Natural killer cell (primary cell): ENCODE measurements around the gene RAPGEF4. TPM values are rescaled to one million over a fixed set of nuclear protein-coding genes. Genes with fewer than 3 reads are reported as not detected.
"Not testable (repeated sequence)": the region's sequence is repeated elsewhere in the genome, so short reads cannot be mapped to it uniquely, and the experiment has no call there.

Experiments
- ATAC-seq, 3 donors: fragments of 150-1000 bp in 2 of 3; fragments of 200-7000 bp in 1 of 3; cut with Tn5 transposase; 1 replicate in 1 of 3; 2 replicates in 2 of 3; pipeline ENCODE4 v1.10.0; 2021; ENCODE audit warnings: mild to moderate bottlenecking in 2 of 3, moderate library complexity in 2 of 3
- DNase-seq, 2 donors: peaks; one replicate each; pipeline versions ENCODE4 v3.0.0 to v3.0.0-alpha.2; 2013 to 2021; ENCODE audit warnings: mixed read lengths in 1 of 2
- H3K27ac ChIP-seq: one replicate; pipeline ENCODE4 v1.5.1; 2013; ENCODE audit warnings: mild to moderate bottlenecking, low read length
- H3K27me3 ChIP-seq: one replicate; pipeline ENCODE4 v1.6.1; 2013; ENCODE audit warnings: low read length; ENCODE audit not compliant: control insufficient read depth, insufficient read depth
- H3K36me3 ChIP-seq: one replicate; pipeline ENCODE4 v1.6.1; 2013; ENCODE audit warnings: low read length; ENCODE audit not compliant: control insufficient read depth, insufficient read depth
- H3K4me1 ChIP-seq: one replicate; pipeline ENCODE4 v1.6.1; 2013; ENCODE audit warnings: low read length; ENCODE audit not compliant: control insufficient read depth, insufficient read depth
- H3K4me3 ChIP-seq: one replicate; pipeline ENCODE4 v1.5.1; 2013; ENCODE audit warnings: low read length
- H3K9me3 ChIP-seq: one replicate; pipeline ENCODE4 v1.6.1; 2013; ENCODE audit warnings: low read length; ENCODE audit not compliant: control insufficient read depth, insufficient read depth
- H3K27ac Mint-ChIP-seq, 2 donors: one replicate each; pipeline ENCODE4 v1.8.0; 2022; ENCODE audit warnings: mild to moderate bottlenecking in 2 of 2, mixed read lengths in 2 of 2, moderate library complexity in 1 of 2
- H3K27me3 Mint-ChIP-seq, 2 donors: one replicate each; pipeline ENCODE4 v1.8.0; 2022; ENCODE audit warnings: low read depth in 2 of 2, mixed read lengths in 2 of 2
- H3K36me3 Mint-ChIP-seq: one replicate; pipeline ENCODE4 v1.8.0; 2022; ENCODE audit warnings: mixed read lengths
- H3K4me1 Mint-ChIP-seq, 2 donors: one replicate each; pipeline ENCODE4 v1.8.0; 2022; ENCODE audit warnings: mixed read lengths in 2 of 2
- H3K4me3 Mint-ChIP-seq: one replicate; pipeline ENCODE4 v1.8.0; 2022; ENCODE audit warnings: mild to moderate bottlenecking, moderate library complexity, mixed read lengths
- H3K9me3 Mint-ChIP-seq, 2 donors: one replicate each; pipeline ENCODE4 v1.8.0; 2022; ENCODE audit warnings: mixed read lengths in 2 of 2
- CTCF ChIP-seq: fragments of 200-600 bp; IDR thresholded peaks from one replicate; pipeline ENCODE4 v1.8.0; 2022; ENCODE audit warnings: antibody characterized with exemption
- WGBS: methylation state at CpG from one replicate; pipeline ENCODE4 v1.1.7; 2013; ENCODE audit warnings: missing lambda C conversion rate; ENCODE audit not compliant: insufficient coverage; 5-methylcytosine and 5-hydroxymethylcytosine counted together
- intact Hi-C: fragments of 100-400 bp; cut with micrococcal nuclease; formaldehyde crosslinking; loops from one replicate; pipeline ENCODE4 v1.14.2; 2022
- total RNA-seq, 4 donors: library from RNA; stranded (reverse); fragments of 120-200 nt in 1 of 4; gene quantifications; one replicate each; pipeline versions ENCODE4 v1.2.3 to v1.2.4, GENCODE V29; 2013 to 2022

The RAPGEF4 gene
- total RNA-seq, 3 donors from 2014 or later (not counting 1 experiment from before 2014, with no cell fraction given): 0.50 TPM; not detected in 2

GRCh38 chr2:173034143-173034542 is 298.5 kb downstream of the RAPGEF4 start:
- Histone ChIP-seq H3K9me3 (no peaks in the 10 kb centered on the region), H3K4me1 (no peaks in the 10 kb centered on the region), H3K4me3 (no peak overlapping the region), H3K36me3 (no peaks in the 10 kb centered on the region), H3K27ac (no peak overlapping the region), H3K27me3 (no peaks in the 10 kb centered on the region)
- ATAC-seq: no peak
- Mint-ChIP-seq H3K27me3 (peaks cover 15 to 26% of the 10 kb centered on the region in 2 donors), H3K27ac (no peak overlapping the region), H3K4me3 (no peak overlapping the region), H3K4me1 (no peaks in the 10 kb centered on the region), H3K36me3 (no peaks in the 10 kb centered on the region), H3K9me3 (no peaks in the 10 kb centered on the region)
- DNase-seq: no peak
- intact Hi-C loops: no loop called here
- 92% methylated on average over 6 of the region's 7 CpGs for WGBS
- TF ChIP-seq CTCF: no peak

GRCh38 chr2:173037245-173038120 is 301.8 kb downstream of the RAPGEF4 start:
- Histone ChIP-seq H3K36me3 (no peaks in the 10 kb centered on the region), H3K4me3 (no peak overlapping the region), H3K9me3 (no peaks in the 10 kb centered on the region), H3K4me1 (no peaks in the 10 kb centered on the region), H3K27me3 (no peaks in the 10 kb centered on the region), H3K27ac (no peak overlapping the region)
- Mint-ChIP-seq H3K4me1 (no peaks in the 10 kb centered on the region), H3K9me3 (no peaks in the 10 kb centered on the region), H3K27ac (no peak overlapping the region), H3K4me3 (no peak overlapping the region), H3K36me3 (no peaks in the 10 kb centered on the region), H3K27me3 (peaks cover 4 to 6% of the 10 kb centered on the region in 2 donors)
- WGBS: 97% methylated on average over 12 of the region's 12 CpGs
- TF ChIP-seq CTCF: no peak
- ATAC-seq (no peak), DNase-seq (no peak)
- intact Hi-C loops: no loop called here

GRCh38 chr2:173038257-173038656 is 302.6 kb downstream of the RAPGEF4 start:
- H3K9me3 ChIP-seq, H3K27ac Mint-ChIP-seq, H3K27ac ChIP-seq, DNase-seq, H3K27me3 ChIP-seq, H3K9me3 Mint-ChIP-seq, H3K36me3 Mint-ChIP-seq, H3K4me1 Mint-ChIP-seq, H3K27me3 Mint-ChIP-seq, H3K4me3 Mint-ChIP-seq, H3K4me1 ChIP-seq, H3K36me3 ChIP-seq, intact Hi-C loops, H3K4me3 ChIP-seq, ATAC-seq: not testable (repeated sequence)
- WGBS: 100% methylated on average over 1 of the region's 2 CpGs

GRCh38 chr2:173040729-173041128 is 305.1 kb downstream of the RAPGEF4 start:
- Mint-ChIP-seq H3K27ac (no peak overlapping the region), H3K4me1 (no peaks in the 10 kb centered on the region), H3K36me3 (no peaks in the 10 kb centered on the region), H3K27me3 (peaks cover 0 to 2% of the 10 kb centered on the region in 2 donors), H3K4me3 (no peak overlapping the region), H3K9me3 (no peaks in the 10 kb centered on the region)
- intact Hi-C loops: no loop called here
- Histone ChIP-seq H3K27ac (no peak overlapping the region), H3K4me3 (no peak overlapping the region), H3K9me3 (no peaks in the 10 kb centered on the region), H3K4me1 (no peaks in the 10 kb centered on the region), H3K36me3 (no peaks in the 10 kb centered on the region), H3K27me3 (no peaks in the 10 kb centered on the region)
- DNase-seq (no peak), ATAC-seq (no peak)
- TF ChIP-seq CTCF: no peak
